H1 (cell line): ENCODE results near the gene PRPH2. TPM values are rescaled to one million over a fixed set of nuclear protein-coding genes. Genes with fewer than 3 reads are reported as not detected.

ENCODE experiments used
- BRCA1 ChIP-seq: IDR thresholded peaks from 2 replicates; pipeline ENCODE4 v1.6.1; 2012; ENCODE audit warnings: low read depth, low read length, improper control_type of control experiment
- CBX8 ChIP-seq: fragments of 300-800, 300-1000 bp; sonication (generic); IDR thresholded peaks from 2 replicates; pipeline ENCODE4 v1.7.1; 2016; ENCODE audit warnings: low read depth, low read length, borderline replicate concordance
- CHD1 ChIP-seq: IDR thresholded peaks from 2 replicates; pipeline ENCODE4 v1.6.1; 2012; ENCODE audit warnings: low read depth, low read length, improper control_type of control experiment
- CHD2 ChIP-seq: IDR thresholded peaks from 2 replicates; pipeline ENCODE4 v1.6.1; 2012; ENCODE audit warnings: low read length, improper control_type of control experiment
- EP300 ChIP-seq, 2 experiments: IDR thresholded peaks; 1 replicate in 1 of 2; 2 replicates in 1 of 2; pipeline ENCODE4 v1.6.1; 2011 to 2012; ENCODE audit warnings: low read depth in 2 of 2, low read length in 2 of 2, mild to moderate bottlenecking in 2 of 2, borderline replicate concordance in 1 of 2, inconsistent platforms in 1 of 2, moderate library complexity in 1 of 2
- EZH2 ChIP-seq: fragments of 200-600 bp; sonication (generic); IDR thresholded peaks from 2 replicates; pipeline ENCODE4 v1.7.1; 2012; ENCODE audit warnings: low read depth, mild to moderate bottlenecking, moderate library complexity, low read length, inconsistent platforms; ENCODE audit not compliant: severe bottlenecking
- FOSL1 ChIP-seq: IDR thresholded peaks from 2 replicates; pipeline ENCODE4 v1.6.1; 2011; ENCODE audit warnings: mild to moderate bottlenecking, low read depth, low read length, moderate library complexity; ENCODE audit not compliant: insufficient read depth
- GTF2F1 ChIP-seq: IDR thresholded peaks from 2 replicates; pipeline ENCODE4 v1.6.1; 2012; ENCODE audit warnings: low read depth, low read length, improper control_type of control experiment, borderline replicate concordance
- JUN ChIP-seq: IDR thresholded peaks from 2 replicates; pipeline ENCODE4 v1.6.1; 2011; ENCODE audit warnings: low read depth, mild to moderate bottlenecking, improper control_type of control experiment, low read length
- KDM1A ChIP-seq: fragments of 200-600, 300-600 bp; sonication (generic); IDR thresholded peaks from 2 replicates; pipeline ENCODE4 v1.7.1; 2016; ENCODE audit warnings: mild to moderate bottlenecking, low read length, borderline replicate concordance
- KDM4A ChIP-seq: IDR thresholded peaks from one replicate; pipeline ENCODE4 v1.7.1; 2012; ENCODE audit warnings: low read depth, mild to moderate bottlenecking, moderate library complexity, low read length, inconsistent platforms; ENCODE audit not compliant: severe bottlenecking
- PHF8 ChIP-seq: fragments of 200-600 bp; sonication (generic); conservative IDR thresholded peaks from 2 replicates; pipeline ENCODE4 v1.7.1; 2012; ENCODE audit warnings: low read depth, mild to moderate bottlenecking, inconsistent platforms, low read length, moderate library complexity
- POU5F1 ChIP-seq: IDR thresholded peaks from 2 replicates; pipeline ENCODE4 v1.6.1; 2011; ENCODE audit warnings: low read depth, mild to moderate bottlenecking, low read length, moderate library complexity
- RAD21 ChIP-seq, 2 experiments: IDR thresholded peaks in 1 of 2; conservative IDR thresholded peaks in 1 of 2; 2 replicates each; pipeline ENCODE4 v1.6.1; 2011; ENCODE audit warnings: low read depth in 2 of 2, low read length in 2 of 2, improper control_type of control experiment in 1 of 2, inconsistent platforms in 1 of 2, mild to moderate bottlenecking in 1 of 2, moderate library complexity in 1 of 2
- RXRA ChIP-seq: IDR thresholded peaks from 2 replicates; pipeline ENCODE4 v1.6.1; 2011; ENCODE audit warnings: low read depth, mild to moderate bottlenecking, low read length, moderate library complexity; ENCODE audit not compliant: insufficient read depth
- SIN3A ChIP-seq, 2 experiments: IDR thresholded peaks in 1 of 2; conservative IDR thresholded peaks in 1 of 2; 2 replicates each; pipeline ENCODE4 v1.6.1; 2011 to 2012; ENCODE audit warnings: low read length in 2 of 2, improper control_type of control experiment in 1 of 2, low read depth in 1 of 2, mild to moderate bottlenecking in 1 of 2
- SIX5 ChIP-seq: IDR thresholded peaks from 2 replicates; pipeline ENCODE4 v1.6.1; 2011; ENCODE audit warnings: mild to moderate bottlenecking, low read depth, low read length
- SP4 ChIP-seq: IDR thresholded peaks from 2 replicates; pipeline ENCODE4 v1.6.1; 2012; ENCODE audit warnings: low read length, inconsistent platforms
- TAF1 ChIP-seq: IDR thresholded peaks from 2 replicates; pipeline ENCODE4 v1.6.1; 2011; ENCODE audit warnings: mild to moderate bottlenecking, low read depth, low read length
- TAF7 ChIP-seq: optimal IDR thresholded peaks from 2 replicates; pipeline ENCODE3; 2011; ENCODE audit warnings: low read depth, mild to moderate bottlenecking, inconsistent platforms, low read length, moderate library complexity, borderline replicate concordance
- YY1 ChIP-seq: IDR thresholded peaks from 2 replicates; pipeline ENCODE4 v1.6.1; 2011; ENCODE audit warnings: low read depth, mild to moderate bottlenecking, low read length
- ZNF274 ChIP-seq: IDR thresholded peaks from 2 replicates; pipeline ENCODE4 v1.7.0; 2012; ENCODE audit warnings: low read length, borderline replicate concordance; ENCODE audit errors: extremely low read depth
- polyA plus RNA-seq, 7 experiments: library from polyadenylated mRNA; depleted of rRNA in 3 of 7; stranded (reverse) in 5 of 7; unstranded in 2 of 7; fragments of >200 nt in 5 of 7; fragments of 200-250 nt in 2 of 7; gene quantifications; 1 replicate in 5 of 7; 2 replicates in 1 of 7; 4 replicates in 1 of 7; pipeline versions ENCODE4 v1.2.1 to v1.2.3, GENCODE V29; 2011 to 2013; ENCODE audit warnings: missing spikeins in 2 of 7, mixed read lengths in 2 of 7
- total RNA-seq: library from RNA; stranded (reverse); fragmentation: NEBNext Ultra II Directional; extraction: Animal tissue kit (Norgen Biotek cat#: 25700); gene quantifications from 2 replicates; pipeline ENCODE4 v1.2.1, GENCODE V29; 2021
- TF ChIP-seq, protein P1 (sequence below): IDR thresholded peaks from 2 replicates; pipeline ENCODE4 v1.6.1; 2011; ENCODE audit warnings: low read depth, mild to moderate bottlenecking, low read length; ENCODE audit not compliant: insufficient read depth
- TF ChIP-seq, protein P2 (sequence below): IDR thresholded peaks from 2 replicates; pipeline ENCODE4 v1.6.1; 2012; ENCODE audit warnings: inconsistent platforms

Gene PRPH2
- total and polyA plus RNA-seq, 2 of the 8 experiments (the other 6 are each of a cell fraction or from before 2014, with no cell fraction given): 0.23 to 0.65 TPM

- TF ChIP-seq CHD2 (no peak), SP4 (0 out of 2 replicates have a peak, but pooled peaks have one; percentile 42), TAF7 (no peak), SIN3A (conservative IDR thresholded peaks at IDR 0.05 in 1 of 2, IDR thresholded peaks at IDR 0.05 in 1 of 2; ENCODE audit: low read depth in 1 of 2, low read length in 2 of 2) (0 out of 4 replicates have a peak, but pooled peaks of 1 of the 2 experiments have one; percentile 40), GTF2F1 (no peak), KDM4A (no peak), POU5F1 (no peak), KDM1A (no peak), TAF1 (0 out of 2 replicates have a peak, but pooled peaks have one; percentile 23), RXRA (no peak), YY1 (peak; percentile 72), CBX8 (no peak), JUN (no peak), BRCA1 (no peak), RAD21 (IDR thresholded peaks at IDR 0.05 in 1 of 2, conservative IDR thresholded peaks at IDR 0.05 in 1 of 2; ENCODE audit: low read depth in 2 of 2, low read length in 2 of 2) (peak; percentile 95 to 97), EP300 (IDR thresholded peaks at IDR 0.05; ENCODE audit: borderline replicate concordance in 1 of 2, low read depth in 2 of 2, low read length in 2 of 2) (no peak), SIX5 (no peak), EZH2 (no peak), PHF8 (no peak), CHD1 (no peak), ZNF274 (no peak), FOSL1 (no peak)
- TF ChIP-seq, protein P1, sequence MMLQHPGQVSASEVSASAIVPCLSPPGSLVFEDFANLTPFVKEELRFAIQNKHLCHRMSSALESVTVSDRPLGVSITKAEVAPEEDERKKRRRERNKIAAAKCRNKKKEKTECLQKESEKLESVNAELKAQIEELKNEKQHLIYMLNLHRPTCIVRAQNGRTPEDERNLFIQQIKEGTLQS: no peak
- TF ChIP-seq, protein P2, sequence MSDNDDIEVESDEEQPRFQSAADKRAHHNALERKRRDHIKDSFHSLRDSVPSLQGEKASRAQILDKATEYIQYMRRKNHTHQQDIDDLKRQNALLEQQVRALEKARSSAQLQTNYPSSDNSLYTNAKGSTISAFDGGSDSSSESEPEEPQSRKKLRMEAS: no peak
Measured at GRCh38 chr6:42726485-42727086, 4.2 kb upstream of the PRPH2 start (continued).
